ENCODE measurements around the gene TAOK2. TPM values are rescaled to one million over a fixed set of nuclear protein-coding genes. Genes with fewer than 3 reads are reported as not detected.

The TAOK2 gene
- total and polyA plus RNA-seq, 8 donors: 12.5 to 135 (median 34.3) TPM

DNA sequence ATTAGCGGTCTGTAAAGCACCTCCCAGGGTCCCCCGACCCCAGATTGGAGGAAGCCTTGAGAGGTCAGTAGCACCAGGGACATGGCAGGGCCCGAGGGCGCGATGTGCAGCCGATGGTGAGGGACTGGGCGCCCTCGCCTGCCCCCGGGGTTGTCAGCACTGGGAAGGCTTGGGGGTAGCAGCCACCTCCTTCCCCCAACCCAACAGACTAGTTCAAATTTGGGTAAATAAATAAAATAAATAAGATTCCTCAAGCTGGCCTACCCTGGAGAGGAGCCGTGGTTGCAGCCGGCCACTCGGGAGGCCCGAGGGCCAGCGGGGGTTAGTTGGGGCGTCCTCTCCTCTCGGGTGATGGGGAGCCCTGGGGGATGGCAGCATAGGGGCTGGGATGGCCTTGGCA is 50.8 kb downstream of the TAOK2 start:
- peaks cover 7 to 14% (median 12%) of the 10 kb centered on the region in 4 donors for H3K4me1 ChIP-seq
- H3K27ac ChIP-seq: no peak overlapping the region
- no peaks in the 10 kb centered on the region for H3K9me3 ChIP-seq
- peaks cover 16 to 54% (median 27%) of the 10 kb centered on the region in 3 donors for H3K27me3 ChIP-seq
- no peak overlapping the region for H3K4me3 ChIP-seq
- H3K36me3 ChIP-seq: no peaks in the 10 kb centered on the region
- DNase-seq: no peak
- intact Hi-C loops (cut with DNase I; ENCODE audit: low total_unique reads): loop anchor here (10.0 kb wide), 1 partner anchor 160 kb away; the partner anchor contains the start of gene CDIPT
- WGBS, 5 donors: 64 to 77% (median 65%) methylated on average over 12 to 16 of the region's 16 CpGs
- TF ChIP-seq, protein P1, sequence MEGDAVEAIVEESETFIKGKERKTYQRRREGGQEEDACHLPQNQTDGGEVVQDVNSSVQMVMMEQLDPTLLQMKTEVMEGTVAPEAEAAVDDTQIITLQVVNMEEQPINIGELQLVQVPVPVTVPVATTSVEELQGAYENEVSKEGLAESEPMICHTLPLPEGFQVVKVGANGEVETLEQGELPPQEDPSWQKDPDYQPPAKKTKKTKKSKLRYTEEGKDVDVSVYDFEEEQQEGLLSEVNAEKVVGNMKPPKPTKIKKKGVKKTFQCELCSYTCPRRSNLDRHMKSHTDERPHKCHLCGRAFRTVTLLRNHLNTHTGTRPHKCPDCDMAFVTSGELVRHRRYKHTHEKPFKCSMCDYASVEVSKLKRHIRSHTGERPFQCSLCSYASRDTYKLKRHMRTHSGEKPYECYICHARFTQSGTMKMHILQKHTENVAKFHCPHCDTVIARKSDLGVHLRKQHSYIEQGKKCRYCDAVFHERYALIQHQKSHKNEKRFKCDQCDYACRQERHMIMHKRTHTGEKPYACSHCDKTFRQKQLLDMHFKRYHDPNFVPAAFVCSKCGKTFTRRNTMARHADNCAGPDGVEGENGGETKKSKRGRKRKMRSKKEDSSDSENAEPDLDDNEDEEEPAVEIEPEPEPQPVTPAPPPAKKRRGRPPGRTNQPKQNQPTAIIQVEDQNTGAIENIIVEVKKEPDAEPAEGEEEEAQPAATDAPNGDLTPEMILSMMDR (IDR thresholded peaks at IDR 0.05): no peak
- TF ChIP-seq POLR2AphosphoS5 (IDR thresholded peaks at IDR 0.05) (no peak), POLR2A (IDR thresholded peaks at IDR 0.05) (no peak), EP300 (IDR thresholded peaks at IDR 0.05) (no peak)

GRCh38 chr16:30025156-30025555 is 51.5 kb downstream of the TAOK2 start:
- H3K36me3 ChIP-seq: no peaks in the 10 kb centered on the region
- intact Hi-C loops (cut with DNase I; ENCODE audit: low total_unique reads): loop anchor here (5.0 to 10.0 kb wide), 2 partner anchors 160 to 328 kb away; partner anchors contain the start of gene CDIPT
- TF ChIP-seq EP300 (IDR thresholded peaks at IDR 0.05): no peak
- no peak for TF ChIP-seq POLR2AphosphoS5 (IDR thresholded peaks at IDR 0.05)
- TF ChIP-seq, protein P1 (IDR thresholded peaks at IDR 0.05): no peak
- no peak for TF ChIP-seq POLR2A (IDR thresholded peaks at IDR 0.05)
- peaks cover 16 to 61% (median 34%) of the 10 kb centered on the region in 3 donors for H3K27me3 ChIP-seq
- H3K4me3 ChIP-seq: no peak overlapping the region
- no peaks in the 10 kb centered on the region for H3K9me3 ChIP-seq
- 61 to 74% (median 68%) methylated on average over 11 to 20 of the region's 20 CpGs for WGBS, 5 donors
- no peak overlapping the region for H3K27ac ChIP-seq
- H3K4me1 ChIP-seq: peaks cover 7 to 14% (median 12%) of the 10 kb centered on the region in 4 donors
- no peak for DNase-seq

- intact Hi-C loops (cut with DNase I; ENCODE audit: low total_unique reads): loop anchor here (5.0 to 10.0 kb wide), 2 partner anchors 161 to 328 kb away; partner anchors contain the start of gene CDIPT
- Histone ChIP-seq H3K4me3 (no peak overlapping the region), H3K27me3 (peaks cover 16 to 65% (median 38%) of the 10 kb centered on the region in 3 donors), H3K4me1 (peaks cover 7 to 14% (median 12%) of the 10 kb centered on the region in 4 donors), H3K27ac (no peak overlapping the region), H3K9me3 (no peaks in the 10 kb centered on the region), H3K36me3 (no peaks in the 10 kb centered on the region)
- TF ChIP-seq, protein P1 (IDR thresholded peaks at IDR 0.05): no peak
- TF ChIP-seq POLR2AphosphoS5 (IDR thresholded peaks at IDR 0.05) (no peak), EP300 (IDR thresholded peaks at IDR 0.05) (no peak), POLR2A (IDR thresholded peaks at IDR 0.05) (no peak)
- no peak for DNase-seq
- 46 to 62% (median 52%) methylated on average over 7 of the region's 7 CpGs for WGBS, 5 donors
Observed at GRCh38 chr16:30025574-30025973, 51.9 kb downstream of the TAOK2 start.

DNA sequence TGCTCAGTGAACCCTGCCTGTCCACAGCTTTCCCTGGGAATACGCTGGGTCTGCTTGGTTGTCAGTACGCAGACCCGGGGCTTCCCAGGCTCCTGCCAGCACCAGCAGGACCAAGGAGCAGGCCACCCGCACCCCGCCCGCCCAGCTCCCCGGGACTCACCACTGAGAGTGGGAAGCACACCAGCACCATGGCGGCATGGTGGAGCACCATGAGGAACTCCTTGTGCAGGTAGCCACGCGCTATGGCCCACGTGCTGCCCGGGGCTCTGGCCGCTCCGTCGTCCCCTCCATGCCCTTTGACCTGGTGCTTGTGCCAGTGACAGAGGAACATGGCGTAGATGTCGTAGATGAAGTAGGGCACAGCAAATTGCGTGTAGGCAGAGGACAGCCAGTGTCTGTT is 52.8 kb downstream of the TAOK2 start:
- 87 to 90% (median 90%) methylated on average over 17 to 18 of the region's 18 CpGs for WGBS, 5 donors
- H3K27ac ChIP-seq: no peak overlapping the region
- DNase-seq: no peak
- H3K4me1 ChIP-seq: peaks cover 7 to 15% (median 13%) of the 10 kb centered on the region in 4 donors
- no peak overlapping the region for H3K4me3 ChIP-seq
- H3K36me3 ChIP-seq: no peaks in the 10 kb centered on the region
- TF ChIP-seq POLR2A (IDR thresholded peaks at IDR 0.05) (no peak), EP300 (IDR thresholded peaks at IDR 0.05) (no peak), POLR2AphosphoS5 (IDR thresholded peaks at IDR 0.05) (no peak)
- TF ChIP-seq, protein P1 (IDR thresholded peaks at IDR 0.05): no peak
- intact Hi-C loops (cut with DNase I; ENCODE audit: low total_unique reads): loop anchor here (5.0 to 10.0 kb wide), 2 partner anchors 162 to 329 kb away; partner anchors contain the start of gene CDIPT
- peaks cover 18 to 74% (median 47%) of the 10 kb centered on the region in 3 donors for H3K27me3 ChIP-seq
- H3K9me3 ChIP-seq: no peaks in the 10 kb centered on the region
